Measurements from ENCODE around the gene SH2B2. TPM values are rescaled to one million over a fixed set of nuclear protein-coding genes. Genes with fewer than 3 reads are reported as not detected.

The SH2B2 gene
- total RNA-seq, 1 donor from 2014 or later, result 0.30 TPM

GRCh38 chr7:102266541-102266940 lies 20.1 kb upstream of the SH2B2 start:
- intact Hi-C loops (cut with micrococcal nuclease), result no loop called here

- intact Hi-C loops (cut with micrococcal nuclease), result no loop called here
These were observed 18.0 kb upstream of the SH2B2 start for GRCh38 chr7:102268635-102269034.

GRCh38 chr7:102270178-102270887 lies 16.3 kb upstream of the SH2B2 start:
- intact Hi-C loops (cut with micrococcal nuclease), result no loop called here

GRCh38 chr7:102271158-102271798 lies 15.4 kb upstream of the SH2B2 start:
- intact Hi-C loops (cut with micrococcal nuclease), result no loop called here

- intact Hi-C loops (cut with micrococcal nuclease), result loop anchor here (1.0 kb wide), 2 partner anchors 670 to 729 kb away; no protein-coding TSS in a partner anchor
These were observed 14.4 kb upstream of the SH2B2 start for GRCh38 chr7:102272075-102272916.

GRCh38 chr7:102272917-102273748 lies 13.5 kb upstream of the SH2B2 start:
- intact Hi-C loops (cut with micrococcal nuclease), result loop anchor here (1.0 kb wide), 2 partner anchors 671 to 730 kb away; no protein-coding TSS in a partner anchor

- intact Hi-C loops (cut with micrococcal nuclease), result no loop called here
These were observed 12.6 kb upstream of the SH2B2 start for GRCh38 chr7:102273749-102274712.

- intact Hi-C loops (cut with micrococcal nuclease), result no loop called here
These were observed 11.5 kb upstream of the SH2B2 start for GRCh38 chr7:102275123-102275703.

- intact Hi-C loops (cut with micrococcal nuclease), result no loop called here
These were observed 8.8 kb upstream of the SH2B2 start for GRCh38 chr7:102277901-102278300.

- intact Hi-C loops (cut with micrococcal nuclease), result no loop called here
These were observed 6.9 kb upstream of the SH2B2 start for GRCh38 chr7:102279537-102280400.

GRCh38 chr7:102280521-102280920 lies 6.1 kb upstream of the SH2B2 start:
- intact Hi-C loops (cut with micrococcal nuclease), result no loop called here

- intact Hi-C loops (cut with micrococcal nuclease), result no loop called here
These were observed 4.9 kb upstream of the SH2B2 start for GRCh38 chr7:102281785-102282184.

GRCh38 chr7:102282465-102283362 lies 4.0 kb upstream of the SH2B2 start:
- intact Hi-C loops (cut with micrococcal nuclease), result no loop called here

- intact Hi-C loops (cut with micrococcal nuclease), result no loop called here
These were observed 3.0 kb upstream of the SH2B2 start for GRCh38 chr7:102283477-102284189.

- intact Hi-C loops (cut with micrococcal nuclease), result no loop called here
These were observed 2.3 kb upstream of the SH2B2 start for GRCh38 chr7:102284399-102284798.

- intact Hi-C loops (cut with micrococcal nuclease), result no loop called here
These were observed 1.7 kb upstream of the SH2B2 start for GRCh38 chr7:102284891-102285539.

Data from T-helper 2 cell treated with Interferon-gamma antibody and Interleukin-4, amounts not matched to agents 100 ng/mL and 5 ng/mL, for 36 hours (primary cell).